Left ventricle myocardium superior (tissue), 1 donor: Measurements from ENCODE around the gene RPL7A. TPM values are rescaled to one million over a fixed set of nuclear protein-coding genes. Genes with fewer than 3 reads are reported as not detected.
"Not testable (repeated sequence)": the region's sequence is repeated elsewhere in the genome, so short reads cannot be mapped to it uniquely, and the experiment has no call there.

ENCODE experiments used
- ATAC-seq: fragments of 200-7000 bp; cut with Tn5 transposase; one replicate; pipeline ENCODE4 v1.9.1; 2020; ENCODE audit warnings: mild to moderate bottlenecking, moderate library complexity
- DNase-seq: peaks from one replicate; pipeline ENCODE4 v3.0.0-alpha.2; 2020
- intact Hi-C: fragments of 100-400 bp; cut with micrococcal nuclease; formaldehyde crosslinking; loops from one replicate; pipeline ENCODE4 v1.11.0; 2022
- total RNA-seq: library from RNA; stranded (reverse); fragmentation: NEBNext Ultra II Directional; extraction: Animal tissue kit (Norgen Biotek cat#: 25700); gene quantifications from one replicate; pipeline ENCODE4 v1.2.1, GENCODE V29; 2021
- donor health status: DM: no; HTN: yes; CAD: no; lungs with severe emphysema.

The RPL7A gene
- total RNA-seq, 1 donor from 2014 or later: 898 TPM

DNA sequence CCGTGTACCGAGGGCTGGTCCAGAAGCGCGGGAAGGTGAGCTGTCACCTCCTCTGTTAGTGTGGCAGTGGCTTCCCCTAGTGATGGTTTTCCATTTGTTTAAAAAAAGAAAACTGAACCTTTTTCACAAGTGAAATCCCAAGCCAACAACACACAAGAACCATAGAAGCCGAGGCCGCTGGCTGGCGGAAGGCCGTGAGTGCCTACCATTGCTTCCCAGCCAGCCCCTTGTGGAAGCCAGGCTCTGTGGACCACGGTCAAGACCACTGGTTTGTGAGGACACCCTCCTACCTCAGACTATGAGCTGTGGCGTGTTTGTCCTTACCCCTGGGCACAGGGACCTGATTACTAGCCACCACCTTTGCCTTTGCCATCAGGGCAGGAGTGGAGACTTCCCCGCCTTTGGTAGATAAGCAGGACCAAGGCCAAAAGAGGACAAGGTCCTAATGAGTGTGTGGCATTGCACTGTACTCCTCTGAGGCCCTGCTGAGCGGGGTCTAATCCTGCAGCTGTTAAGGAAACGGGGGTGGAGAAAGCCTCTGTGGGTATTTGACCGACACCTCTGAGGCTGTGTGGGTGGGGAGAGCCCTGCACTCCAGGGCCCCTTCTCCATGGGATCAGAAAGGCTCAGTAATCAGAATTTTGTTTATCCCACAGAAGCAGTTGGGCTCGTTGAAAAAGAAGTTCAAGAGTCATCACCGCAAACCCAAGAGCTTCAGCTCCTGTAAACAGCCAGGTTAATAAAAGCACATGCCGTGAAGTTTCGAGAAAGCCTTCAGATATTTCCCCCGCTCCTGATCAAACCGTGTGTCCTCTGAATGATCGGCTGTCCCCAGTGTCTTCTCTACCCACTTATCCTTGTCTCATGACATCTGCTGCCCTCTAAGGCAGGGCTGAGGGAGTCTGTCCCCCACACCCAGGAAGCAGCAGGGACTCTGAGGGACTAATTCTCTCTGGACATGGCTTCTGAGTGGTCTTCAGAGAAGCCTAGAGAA is 12.7 kb downstream of the RPL7A start:
- intact Hi-C loops: no loop called here
- DNase-seq (no peak), ATAC-seq (no peak)

DNA sequence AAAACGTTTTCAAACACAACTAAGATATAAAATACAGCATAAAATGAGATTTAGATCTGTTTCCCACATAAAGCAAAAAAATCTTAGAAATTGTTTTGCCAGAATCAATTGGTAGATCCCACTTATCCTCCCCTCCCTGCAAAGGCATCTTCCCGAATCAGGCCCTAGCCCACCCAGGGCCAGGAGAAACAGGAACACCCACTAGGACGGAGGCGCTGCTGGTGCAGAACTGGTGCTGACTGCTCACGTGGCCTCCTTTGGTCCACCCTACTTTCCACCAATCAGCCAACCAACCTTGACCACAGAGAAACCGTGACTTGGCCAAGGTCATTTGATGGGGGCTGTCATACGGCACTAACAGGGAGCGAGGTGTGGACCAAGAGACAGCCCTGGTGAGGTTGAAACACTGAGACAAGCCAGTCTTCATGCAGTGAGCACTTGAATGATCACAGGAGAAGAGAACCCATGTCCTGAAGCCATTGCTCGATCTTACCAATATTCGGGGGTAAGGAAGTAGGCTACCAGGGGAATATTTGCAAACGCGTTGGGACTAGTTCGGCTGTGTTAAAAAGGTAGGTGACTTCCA is 13.6 kb downstream of the RPL7A start:
- DNase-seq (no peak), ATAC-seq (no peak)
- intact Hi-C loops: no loop called here

DNA sequence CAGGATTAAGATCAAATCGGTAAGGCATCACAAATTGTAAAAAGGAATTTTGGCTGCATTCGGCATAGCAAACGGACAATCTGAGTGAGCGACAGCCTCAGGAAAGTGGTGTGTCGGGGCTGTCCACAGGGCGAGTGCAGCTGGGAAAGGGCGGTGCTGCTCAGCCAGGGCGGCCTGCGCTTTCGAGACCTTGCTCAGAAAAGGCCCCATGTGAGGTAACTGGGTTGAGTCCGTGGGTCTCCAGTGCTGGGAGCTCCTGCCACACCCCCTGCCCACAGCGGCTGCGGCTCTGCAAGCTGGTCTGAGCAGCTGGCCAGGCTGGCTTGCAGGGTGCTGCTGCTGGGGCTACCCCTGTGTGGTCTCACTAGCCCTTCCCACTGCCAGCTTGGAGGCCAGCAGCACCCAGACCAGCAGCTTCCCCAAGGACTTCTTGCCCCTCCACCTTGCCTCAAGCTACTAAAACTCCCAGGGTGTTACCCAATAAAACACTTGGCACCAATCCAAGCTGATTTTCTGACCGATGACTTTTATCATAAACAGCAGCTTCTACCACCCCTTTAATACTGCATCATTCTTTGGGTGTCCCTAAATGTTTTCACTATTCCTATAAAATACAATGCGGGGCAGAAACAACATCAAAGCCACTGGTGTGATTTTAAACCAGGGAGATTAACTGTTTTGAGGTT is 14.5 kb downstream of the RPL7A start:
- intact Hi-C loops: no loop called here
- DNase-seq (no peak), ATAC-seq (no peak)

GRCh38 chr9:133366435-133366834 is 18.4 kb downstream of the RPL7A start:
- ATAC-seq (no peak), DNase-seq (no peak)
- intact Hi-C loops: no loop called here

- ATAC-seq: no peak
- intact Hi-C loops: no loop called here
- DNase-seq: no peak
Observed at GRCh38 chr9:133367221-133367620, 19.2 kb downstream of the RPL7A start.

DNA sequence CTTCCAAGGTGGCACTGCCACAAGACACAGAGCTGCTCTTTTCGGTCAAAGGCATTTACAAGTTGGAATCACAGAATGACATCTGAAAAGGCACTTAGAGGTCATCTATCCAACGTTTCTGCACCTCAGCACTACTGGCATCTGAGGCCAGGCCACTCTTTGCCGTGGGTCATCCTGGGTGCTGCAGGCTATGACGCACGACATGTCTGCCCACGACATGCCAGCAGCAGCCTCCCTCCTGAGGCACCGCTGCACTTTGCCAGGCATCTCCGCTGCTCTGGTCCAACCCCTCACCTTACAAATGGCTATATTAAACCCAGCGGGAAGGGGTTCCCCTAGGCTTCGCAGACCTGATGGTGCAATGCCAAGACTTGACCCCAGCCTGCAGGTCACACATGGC is 19.8 kb downstream of the RPL7A start:
- intact Hi-C loops: no loop called here
- ATAC-seq (no peak), DNase-seq (no peak)

DNA sequence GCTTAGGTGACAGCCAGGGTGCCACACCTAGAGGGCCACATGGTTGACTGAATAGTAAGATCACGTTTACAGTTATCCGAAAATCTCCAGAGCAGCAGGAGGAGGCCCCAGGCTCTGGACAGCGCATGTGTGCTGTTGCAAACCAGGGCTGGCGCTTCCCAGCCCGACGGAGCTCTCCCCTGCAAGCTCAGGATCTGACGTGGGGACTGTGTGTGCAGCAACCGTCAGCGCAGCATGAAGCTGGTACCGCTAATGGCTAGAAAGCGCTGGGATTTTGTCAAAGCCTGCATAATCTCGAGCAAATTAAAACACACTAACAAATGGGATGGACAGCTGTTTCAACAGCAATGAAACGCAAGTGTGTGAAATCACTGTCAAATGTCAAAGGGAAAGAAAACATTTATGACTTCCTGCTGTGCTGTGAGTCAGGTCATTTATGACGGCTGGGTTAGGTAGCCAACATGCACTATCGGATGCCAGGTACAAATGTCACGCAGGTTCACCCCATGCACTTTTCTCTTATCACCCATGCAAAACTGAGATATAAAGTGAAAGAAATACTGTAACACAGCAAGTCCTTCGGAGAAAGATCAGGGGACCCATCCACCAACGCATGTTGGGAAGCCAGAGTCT is 20.3 kb downstream of the RPL7A start:
- DNase-seq: no peak
- intact Hi-C loops: no loop called here
- no peak for ATAC-seq

DNA sequence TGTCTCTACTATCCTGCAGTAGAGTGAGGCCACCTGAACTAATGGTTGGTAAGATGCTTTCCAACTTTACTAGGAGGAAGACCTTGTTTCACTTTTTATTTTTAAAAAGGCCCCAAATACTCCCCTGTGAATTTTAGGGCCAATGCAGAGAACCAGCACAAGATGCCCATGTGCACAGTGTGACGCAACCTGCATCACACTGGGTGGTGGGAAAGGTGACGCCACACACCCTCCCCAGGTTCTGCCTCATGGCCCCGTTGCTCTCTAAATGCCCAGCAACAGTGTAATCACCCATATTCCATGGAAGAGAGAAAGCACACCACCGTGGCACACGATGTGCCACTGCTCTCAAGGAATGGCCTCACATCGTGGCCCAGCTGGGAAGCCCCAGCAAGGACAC is 21.4 kb downstream of the RPL7A start:
- DNase-seq (no peak), ATAC-seq (no peak)
- intact Hi-C loops: no loop called here

DNA sequence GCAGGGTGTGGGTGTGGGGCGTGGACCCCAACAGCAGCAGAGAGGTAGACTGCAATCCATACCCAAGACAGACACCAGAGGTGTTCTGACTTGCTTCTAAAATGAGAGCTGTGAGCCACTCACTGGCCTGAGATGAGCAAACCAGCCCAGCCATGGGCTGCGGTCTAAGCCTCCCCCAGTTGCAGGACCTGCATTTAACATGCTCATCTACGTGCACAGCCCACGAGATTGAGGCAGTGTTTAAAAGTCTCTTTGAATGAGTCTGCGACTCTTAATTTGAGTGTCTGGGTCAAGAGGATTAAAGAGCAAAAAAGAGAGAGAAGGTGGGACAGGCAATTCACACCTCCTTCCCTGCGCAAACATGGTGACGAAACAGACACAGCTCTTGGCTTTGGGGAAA is 21.9 kb downstream of the RPL7A start:
- no peak for DNase-seq
- ATAC-seq: no peak
- intact Hi-C loops: no loop called here

GRCh38 chr9:133370685-133371084 is 22.7 kb downstream of the RPL7A start:
- no peak for DNase-seq
- no peak for ATAC-seq
- intact Hi-C loops: no loop called here

DNA sequence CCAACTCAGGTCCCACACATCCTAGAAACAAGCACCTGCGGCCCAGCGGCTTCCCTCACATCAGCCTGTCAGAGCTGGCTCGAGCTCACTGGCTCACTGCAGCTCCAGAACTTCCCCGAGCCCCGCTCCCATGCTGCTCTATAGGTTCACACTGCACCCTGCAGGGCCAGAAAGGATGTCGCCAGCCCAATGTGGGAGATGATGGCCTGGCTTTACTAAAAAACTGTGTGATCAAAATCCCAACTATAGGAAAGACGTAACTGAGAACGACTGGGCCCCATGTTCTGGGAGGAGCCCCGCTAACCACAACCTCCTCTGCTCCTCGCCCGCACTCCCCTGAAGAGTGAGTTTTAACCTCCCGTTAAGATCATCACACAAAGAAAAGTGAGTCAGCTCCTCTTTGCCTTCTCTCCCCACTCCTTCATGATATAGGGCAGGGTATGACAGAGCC is 23.3 kb downstream of the RPL7A start:
- DNase-seq (no peak), ATAC-seq (no peak)
- intact Hi-C loops: no loop called here

DNA sequence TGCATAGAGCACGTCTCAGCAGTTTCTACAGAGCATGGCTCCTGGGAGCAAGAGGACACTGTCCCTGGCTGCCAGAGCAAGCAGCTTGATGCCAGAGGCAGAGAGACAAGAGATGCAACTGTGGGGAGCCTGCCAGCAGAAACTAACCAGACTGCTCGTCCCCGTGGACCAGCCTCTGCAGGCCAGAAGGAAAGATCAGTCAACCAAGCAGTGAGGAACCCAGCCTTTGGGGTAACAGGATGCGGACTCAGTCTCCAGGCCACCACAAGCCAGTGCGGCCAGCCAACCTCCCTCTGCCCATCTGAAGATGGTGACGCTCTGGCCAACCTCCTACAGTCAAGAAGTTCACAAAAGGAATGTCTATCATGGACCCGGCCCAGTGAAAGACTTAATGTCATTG is 24.1 kb downstream of the RPL7A start:
- DNase-seq (peak; percentile 48), ATAC-seq (no peak)
- intact Hi-C loops: no loop called here

DNA sequence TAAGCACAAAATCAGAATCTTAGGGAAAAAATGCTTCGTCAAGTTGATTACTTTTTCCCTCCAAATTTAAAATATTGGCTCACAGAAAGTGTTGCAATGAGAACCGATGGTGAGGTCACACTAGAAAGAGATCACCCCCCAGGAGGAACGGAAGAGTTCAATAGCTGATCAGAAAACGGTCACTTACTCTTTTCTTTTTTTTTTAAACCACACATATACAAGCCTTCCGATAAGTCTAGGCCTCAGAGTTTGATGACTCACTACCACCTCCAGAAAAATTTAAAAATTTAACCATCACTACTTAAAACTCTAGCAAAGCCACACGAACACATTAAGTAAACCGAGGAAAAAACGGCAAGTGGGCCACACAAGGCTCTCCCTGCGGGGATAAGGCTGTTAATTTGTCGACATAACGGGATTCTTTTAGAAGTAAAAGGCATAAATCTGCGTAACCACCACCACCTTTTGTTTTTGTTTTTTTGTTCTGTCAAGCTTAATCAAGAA is 26.6 kb downstream of the RPL7A start:
- ATAC-seq (no peak), DNase-seq (no peak)
- intact Hi-C loops: no loop called here

DNA sequence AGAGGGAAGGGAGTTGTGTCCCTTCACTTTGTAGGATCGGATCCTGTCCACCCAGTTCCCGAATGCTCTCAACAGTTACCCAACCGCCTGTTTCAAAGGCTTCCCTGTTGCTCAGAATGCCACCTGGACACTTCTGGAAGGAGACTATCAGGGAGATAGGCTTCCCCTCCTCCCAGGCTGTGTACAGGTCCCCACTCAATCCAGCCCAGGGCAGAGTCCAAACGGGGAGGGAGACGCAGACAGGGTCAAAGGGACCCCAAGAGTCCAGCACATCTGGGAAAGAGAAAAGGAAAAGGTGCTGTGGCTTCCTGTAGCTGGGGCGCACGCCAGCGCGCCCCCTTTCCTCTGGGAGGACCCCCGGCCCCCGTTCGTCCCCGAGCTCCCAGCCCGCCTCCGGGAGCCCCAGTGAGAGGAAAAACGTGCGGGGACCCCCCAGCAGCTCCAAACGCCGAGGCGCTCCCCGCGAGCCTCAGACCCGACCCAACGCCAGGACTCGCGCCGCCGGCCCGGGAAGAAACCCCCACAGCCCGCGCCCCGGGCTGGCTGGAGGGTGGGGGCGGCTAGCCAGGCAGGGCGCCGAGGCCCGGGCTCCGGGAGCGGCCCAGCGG is 27.2 kb downstream of the RPL7A start:
- ATAC-seq (no peak), DNase-seq (peak; percentile 49)
- intact Hi-C loops: no loop called here

GRCh38 chr9:133375724-133376654 is 28.0 kb downstream of the RPL7A start, which contains the start of the genes STKLD1 and SURF4:
STKLD1 (plus strand) TSS chr9:133376366; CDS start chr9:133376474, 108 bp downstream.
SURF4 (minus strand) TSS chr9:133376060; CDS start chr9:133375969, 91 bp downstream.
- ATAC-seq (peak; percentile 98), DNase-seq (peak; percentile 99)
- intact Hi-C loops: no loop called here

GRCh38 chr9:133377280-133377679 is 29.3 kb downstream of the RPL7A start:
- DNase-seq, ATAC-seq, intact Hi-C loops: not testable (repeated sequence)

DNA sequence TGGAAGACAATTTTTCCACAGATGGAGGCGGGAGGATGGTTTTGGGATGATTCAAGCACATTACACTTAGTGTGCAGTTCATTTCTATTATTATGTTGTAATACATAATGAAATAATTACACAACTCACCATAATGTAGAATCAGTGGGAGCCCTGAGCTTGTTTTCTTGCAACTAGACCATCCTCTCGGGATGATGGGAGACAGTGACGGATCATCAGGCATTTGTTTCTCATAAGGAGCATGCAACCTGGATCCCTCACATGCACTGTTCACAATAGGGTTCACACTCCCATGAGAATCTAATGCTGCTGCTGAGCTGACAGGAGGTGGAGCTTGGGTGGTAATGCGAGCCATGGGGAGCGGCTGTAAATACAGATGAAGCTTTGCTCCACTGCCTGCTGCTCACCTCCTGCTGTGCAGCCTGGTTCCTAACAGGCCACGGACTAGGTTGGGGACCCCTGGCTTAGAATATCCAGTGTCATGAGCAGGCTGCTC is 29.8 kb downstream of the RPL7A start:
- no peak for DNase-seq
- intact Hi-C loops: no loop called here
- ATAC-seq: no peak
